GM12891 (cell line): ENCODE results near the gene TUBA1A.

ENCODE experiments used
- POLR2A ChIP-seq: IDR thresholded peaks from 2 replicates; pipeline ENCODE4 v1.6.1; 2011; ENCODE audit warnings: low read depth, low read length, control low read depth
- POLR2AphosphoS5 ChIP-seq: IDR thresholded peaks from 2 replicates; pipeline ENCODE4 v1.6.1; 2011; ENCODE audit warnings: low read depth, low read length, control low read depth

GRCh38 chr12:49190974-49191373, 2.1 kb upstream of the TUBA1A start:
- TF ChIP-seq POLR2AphosphoS5 (no peak), POLR2A (no peak)
